DND-41 (cell line): ENCODE measurements around the gene RPS6KB2.
"Not testable (repeated sequence)": the region's sequence is repeated elsewhere in the genome, so short reads cannot be mapped to it uniquely, and the experiment has no call there.

Experiments
- ATAC-seq: fragments of 200-7000 bp; cut with Tn5 transposase; 3 replicates; pipeline ENCODE4 v1.9.1; 2021; ENCODE audit warnings: low read depth; ENCODE audit not compliant: insufficient read depth
- DNase-seq: peaks from one replicate; pipeline ENCODE4 v3.0.0-alpha.2; 2020
- H2AFZ ChIP-seq: 2 replicates; pipeline ENCODE4 v1.6.0; 2012; ENCODE audit warnings: low read depth, low read length
- H3K27ac ChIP-seq: 2 replicates; pipeline ENCODE4 v1.5.1; 2012; ENCODE audit warnings: low read length, inconsistent platforms
- H3K27me3 ChIP-seq: fragments of 200-600 bp; sonication (generic); 2 replicates; pipeline ENCODE4 v1.6.0; 2012; ENCODE audit warnings: low read length, mild to moderate bottlenecking, inconsistent platforms; ENCODE audit not compliant: insufficient read depth, poor library complexity
- H3K36me3 ChIP-seq: 2 replicates; pipeline ENCODE4 v1.5.1; 2012; ENCODE audit warnings: low read length, inconsistent platforms; ENCODE audit not compliant: insufficient read depth
- H3K4me1 ChIP-seq: 2 replicates; pipeline ENCODE4 v1.5.1; 2012; ENCODE audit warnings: mild to moderate bottlenecking, low read length; ENCODE audit not compliant: insufficient read depth
- H3K4me2 ChIP-seq: 2 replicates; pipeline ENCODE4 v1.6.0; 2012; ENCODE audit warnings: mild to moderate bottlenecking, moderate library complexity, low read length, inconsistent platforms; ENCODE audit not compliant: insufficient read depth
- H3K4me3 ChIP-seq, 2 experiments: fragments of 200-600 bp in 1 of 2; shearing (Covaris generic) in 1 of 2; 2 replicates each; pipeline ENCODE4 v1.5.1; 2012 to 2016; ENCODE audit warnings: inconsistent platforms in 2 of 2, low read length in 2 of 2, mild to moderate bottlenecking in 2 of 2, low read depth in 1 of 2, moderate library complexity in 1 of 2
- H3K79me2 ChIP-seq: 2 replicates; pipeline ENCODE4 v1.6.0; 2012; ENCODE audit warnings: low read length, inconsistent platforms; ENCODE audit not compliant: insufficient read depth
- H3K9ac ChIP-seq: 2 replicates; pipeline ENCODE4 v1.6.0; 2012; ENCODE audit warnings: low read depth, mild to moderate bottlenecking, inconsistent platforms, low read length, moderate library complexity
- H3K9me3 ChIP-seq: 2 replicates; pipeline ENCODE4 v1.5.1; 2012; ENCODE audit warnings: low read length, moderate library complexity, mild to moderate bottlenecking, inconsistent platforms; ENCODE audit not compliant: insufficient read depth, severe bottlenecking
- H4K20me1 ChIP-seq: 2 replicates; pipeline ENCODE4 v1.6.0; 2012; ENCODE audit warnings: low read length; ENCODE audit not compliant: insufficient read depth
- EZH2 ChIP-seq: IDR thresholded peaks from 3 replicates; pipeline ENCODE4 v1.6.1; 2012; ENCODE audit warnings: borderline replicate concordance, low read depth, mild to moderate bottlenecking, moderate library complexity, low read length, inconsistent platforms; ENCODE audit not compliant: severe bottlenecking
- TF ChIP-seq, protein P1 (sequence below): IDR thresholded peaks from 2 replicates; pipeline ENCODE4 v1.5.1; 2012; ENCODE audit warnings: borderline replicate concordance, low read length, moderate library complexity, mild to moderate bottlenecking; ENCODE audit not compliant: poor library complexity, severe bottlenecking; ENCODE audit errors: extremely low read depth

RPS6KB2 gene

DNA sequence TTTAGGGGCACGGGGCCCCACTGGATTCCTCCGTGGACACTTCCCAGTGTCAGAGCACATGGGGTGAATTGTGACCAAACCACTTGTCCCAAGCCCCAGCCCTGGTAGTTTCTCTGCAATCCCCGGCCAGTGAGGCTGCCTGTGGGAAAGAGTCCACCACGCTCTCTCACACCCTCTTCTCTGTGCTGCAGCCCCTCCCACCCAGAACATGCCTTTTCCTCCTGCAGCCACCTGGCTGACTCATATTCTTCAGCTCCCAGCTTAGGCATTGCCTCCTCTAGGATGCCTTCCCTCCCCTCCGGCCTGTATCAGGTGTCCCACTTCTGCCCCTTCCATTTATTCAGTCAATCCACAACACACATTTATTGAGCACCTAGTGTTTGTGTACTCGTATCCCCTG is 5.4 kb upstream of the RPS6KB2 start:
- no peak for DNase-seq
- H3K9me3 ChIP-seq = no peaks in the 10 kb centered on the region
- H3K4me3 ChIP-seq = no peak overlapping the region
- H2AFZ ChIP-seq = no peak overlapping the region
- H3K36me3 ChIP-seq = peaks cover 6% of the 10 kb centered on the region; the same call in 1 of the 2 replicates
- H4K20me1 ChIP-seq = no peaks in the 10 kb centered on the region
- peaks cover 27% of the 10 kb centered on the region for H3K79me2 ChIP-seq
- TF ChIP-seq, protein P1, sequence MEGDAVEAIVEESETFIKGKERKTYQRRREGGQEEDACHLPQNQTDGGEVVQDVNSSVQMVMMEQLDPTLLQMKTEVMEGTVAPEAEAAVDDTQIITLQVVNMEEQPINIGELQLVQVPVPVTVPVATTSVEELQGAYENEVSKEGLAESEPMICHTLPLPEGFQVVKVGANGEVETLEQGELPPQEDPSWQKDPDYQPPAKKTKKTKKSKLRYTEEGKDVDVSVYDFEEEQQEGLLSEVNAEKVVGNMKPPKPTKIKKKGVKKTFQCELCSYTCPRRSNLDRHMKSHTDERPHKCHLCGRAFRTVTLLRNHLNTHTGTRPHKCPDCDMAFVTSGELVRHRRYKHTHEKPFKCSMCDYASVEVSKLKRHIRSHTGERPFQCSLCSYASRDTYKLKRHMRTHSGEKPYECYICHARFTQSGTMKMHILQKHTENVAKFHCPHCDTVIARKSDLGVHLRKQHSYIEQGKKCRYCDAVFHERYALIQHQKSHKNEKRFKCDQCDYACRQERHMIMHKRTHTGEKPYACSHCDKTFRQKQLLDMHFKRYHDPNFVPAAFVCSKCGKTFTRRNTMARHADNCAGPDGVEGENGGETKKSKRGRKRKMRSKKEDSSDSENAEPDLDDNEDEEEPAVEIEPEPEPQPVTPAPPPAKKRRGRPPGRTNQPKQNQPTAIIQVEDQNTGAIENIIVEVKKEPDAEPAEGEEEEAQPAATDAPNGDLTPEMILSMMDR = no peak
- TF ChIP-seq EZH2 = no peak
- ATAC-seq = no peak
- H3K4me2 ChIP-seq = no peak overlapping the region
- no peaks in the 10 kb centered on the region for H3K27me3 ChIP-seq
- no peak overlapping the region for H3K9ac ChIP-seq
- no peak overlapping the region for H3K27ac ChIP-seq
- peaks cover 41% of the 10 kb centered on the region for H3K4me1 ChIP-seq

DNA sequence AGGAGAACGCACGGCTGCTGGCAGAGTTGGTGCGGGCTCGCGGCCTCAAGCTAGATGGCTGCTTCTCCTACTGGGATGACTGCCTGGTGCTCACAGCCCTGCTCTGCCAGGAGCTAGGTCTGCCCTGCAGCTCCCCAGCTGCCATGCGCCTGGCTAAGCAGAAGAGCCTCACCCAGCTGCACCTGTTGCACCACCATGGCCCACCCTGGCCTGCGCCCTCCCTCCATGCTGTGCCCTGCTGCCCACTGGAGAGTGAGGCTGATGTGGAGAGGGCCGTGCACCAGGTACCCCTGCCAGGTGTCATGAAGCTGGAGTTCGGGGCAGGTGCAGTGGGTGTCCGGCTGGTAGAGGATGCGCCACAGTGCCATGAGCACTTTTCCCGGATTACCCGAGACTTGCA is 4.8 kb upstream of the RPS6KB2 start:
- H3K9me3 ChIP-seq = no peaks in the 10 kb centered on the region
- H3K27me3 ChIP-seq = no peaks in the 10 kb centered on the region
- no peak overlapping the region for H3K27ac ChIP-seq
- no peak overlapping the region for H3K9ac ChIP-seq
- H3K36me3 ChIP-seq = peaks cover 6% of the 10 kb centered on the region; the same call in 1 of the 2 replicates
- TF ChIP-seq, protein P1 = no peak
- no peak for TF ChIP-seq EZH2
- no peak for ATAC-seq
- no peak overlapping the region for H3K4me3 ChIP-seq
- no peak overlapping the region for H3K4me2 ChIP-seq
- peaks cover 36% of the 10 kb centered on the region for H3K4me1 ChIP-seq
- H3K79me2 ChIP-seq = peaks cover 28% of the 10 kb centered on the region
- no peak overlapping the region for H2AFZ ChIP-seq
- no peak for DNase-seq
- no peaks in the 10 kb centered on the region for H4K20me1 ChIP-seq

DNA sequence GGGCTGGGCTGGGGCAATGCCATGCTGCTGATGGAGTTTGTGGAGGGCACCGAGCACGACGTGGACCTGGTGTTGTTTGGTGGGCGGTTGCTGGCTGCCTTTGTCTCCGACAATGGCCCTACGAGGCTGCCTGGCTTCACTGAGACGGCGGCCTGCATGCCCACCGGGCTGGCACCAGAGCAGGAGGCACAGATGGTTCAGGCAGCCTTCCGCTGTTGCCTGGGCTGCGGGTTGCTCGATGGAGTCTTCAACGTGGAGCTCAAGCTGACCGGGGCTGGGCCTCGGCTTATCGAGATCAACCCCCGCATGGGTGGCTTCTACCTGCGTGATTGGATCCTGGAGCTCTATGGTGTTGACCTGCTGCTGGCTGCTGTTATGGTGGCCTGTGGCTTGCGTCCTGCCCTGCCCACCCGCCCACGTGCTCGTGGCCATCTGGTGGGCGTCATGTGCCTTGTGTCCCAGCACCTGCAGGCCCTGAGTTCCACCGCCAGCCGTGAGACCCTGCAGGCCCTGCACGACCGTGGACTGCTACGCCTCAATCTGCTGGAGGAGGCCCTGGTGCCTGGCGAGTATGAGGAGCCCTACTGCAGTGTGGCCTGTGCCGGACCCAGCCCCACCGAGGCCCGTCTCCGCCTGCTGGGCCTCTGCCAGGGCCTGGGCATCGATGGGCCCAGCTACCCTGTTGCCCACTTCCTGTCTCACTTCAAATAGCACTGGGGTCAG is 4.2 kb upstream of the RPS6KB2 start:
- no peak overlapping the region for H3K4me2 ChIP-seq
- H3K27ac ChIP-seq = no peak overlapping the region
- no peak for TF ChIP-seq EZH2
- TF ChIP-seq, protein P1 = no peak
- H3K9me3 ChIP-seq = no peaks in the 10 kb centered on the region
- no peaks in the 10 kb centered on the region for H4K20me1 ChIP-seq
- H3K4me1 ChIP-seq = peaks cover 34% of the 10 kb centered on the region
- peaks cover 6% of the 10 kb centered on the region; the same call in 1 of the 2 replicates for H3K36me3 ChIP-seq
- H3K9ac ChIP-seq = no peak overlapping the region
- ATAC-seq (no peak), DNase-seq (no peak)
- H2AFZ ChIP-seq = no peak overlapping the region
- no peaks in the 10 kb centered on the region for H3K27me3 ChIP-seq
- peaks cover 31% of the 10 kb centered on the region for H3K79me2 ChIP-seq
- H3K4me3 ChIP-seq = no peak overlapping the region

DNA sequence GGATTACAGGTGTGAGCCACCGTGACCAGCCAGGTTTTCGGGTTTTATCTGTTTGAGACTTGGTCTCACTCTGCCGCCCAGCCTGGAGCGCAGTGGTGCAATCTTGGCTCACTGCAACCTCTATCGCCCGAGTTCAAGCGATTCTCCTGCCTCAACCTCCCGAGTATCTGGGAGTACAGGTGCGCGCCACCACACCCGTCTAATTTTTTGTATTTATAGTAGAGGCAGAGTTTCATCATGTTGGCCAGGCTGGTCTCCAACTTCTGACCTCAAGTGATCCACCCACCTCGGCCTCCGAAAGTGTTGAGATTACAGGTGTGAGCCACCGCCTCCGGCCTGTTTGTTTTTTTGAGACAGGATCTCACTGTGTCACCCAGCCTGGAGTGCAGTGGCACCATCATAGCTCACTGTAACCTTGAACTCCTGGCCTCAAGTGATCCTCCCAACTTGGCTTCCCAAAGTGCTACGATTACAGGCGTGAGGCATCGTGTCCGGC is 882 bp upstream of the RPS6KB2 start:
- H3K9me3 ChIP-seq, H3K27me3 ChIP-seq, DNase-seq, ATAC-seq: not testable (repeated sequence)
- Histone ChIP-seq H3K79me2 (peaks cover 44% of the 10 kb centered on the region), H3K4me1 (peaks cover 42% of the 10 kb centered on the region), H2AFZ (peak overlapping the region; percentile 95), H3K4me2 (peak overlapping the region; percentile 80), H3K4me3 (peak overlapping the region; percentile 88 to 90), H4K20me1 (peaks cover 16% of the 10 kb centered on the region), H3K9ac (peak overlapping the region; percentile 74), H3K36me3 (peaks cover 25% of the 10 kb centered on the region), H3K27ac (peak overlapping the region; percentile 97)
